Measurements from ENCODE around the gene CAMK1D.

DNA sequence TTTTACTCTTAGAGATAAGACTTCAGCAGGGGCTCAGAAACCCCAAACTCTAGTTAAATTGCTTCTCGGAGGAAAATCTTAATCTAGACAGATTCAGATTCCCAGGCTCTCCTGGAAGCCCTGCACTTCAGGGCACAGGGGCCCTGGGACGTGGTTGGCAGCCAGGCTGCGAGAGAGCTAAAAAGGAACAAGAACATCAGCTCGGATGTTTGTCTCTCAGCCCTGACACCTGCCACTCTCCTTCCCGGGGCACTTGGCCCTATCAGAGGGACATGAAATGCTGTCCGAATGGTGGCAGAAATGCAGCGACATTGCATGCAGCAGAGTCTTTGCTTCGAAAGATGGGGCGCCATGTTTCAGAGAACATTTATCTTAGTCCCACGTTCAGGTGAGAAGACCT lies 485.4 kb downstream of the CAMK1D start:
- no peak for TF ChIP-seq ZNF785 (tag by site-specific recombination; IDR thresholded peaks at IDR 0.05)
- TF ChIP-seq, protein P1, sequence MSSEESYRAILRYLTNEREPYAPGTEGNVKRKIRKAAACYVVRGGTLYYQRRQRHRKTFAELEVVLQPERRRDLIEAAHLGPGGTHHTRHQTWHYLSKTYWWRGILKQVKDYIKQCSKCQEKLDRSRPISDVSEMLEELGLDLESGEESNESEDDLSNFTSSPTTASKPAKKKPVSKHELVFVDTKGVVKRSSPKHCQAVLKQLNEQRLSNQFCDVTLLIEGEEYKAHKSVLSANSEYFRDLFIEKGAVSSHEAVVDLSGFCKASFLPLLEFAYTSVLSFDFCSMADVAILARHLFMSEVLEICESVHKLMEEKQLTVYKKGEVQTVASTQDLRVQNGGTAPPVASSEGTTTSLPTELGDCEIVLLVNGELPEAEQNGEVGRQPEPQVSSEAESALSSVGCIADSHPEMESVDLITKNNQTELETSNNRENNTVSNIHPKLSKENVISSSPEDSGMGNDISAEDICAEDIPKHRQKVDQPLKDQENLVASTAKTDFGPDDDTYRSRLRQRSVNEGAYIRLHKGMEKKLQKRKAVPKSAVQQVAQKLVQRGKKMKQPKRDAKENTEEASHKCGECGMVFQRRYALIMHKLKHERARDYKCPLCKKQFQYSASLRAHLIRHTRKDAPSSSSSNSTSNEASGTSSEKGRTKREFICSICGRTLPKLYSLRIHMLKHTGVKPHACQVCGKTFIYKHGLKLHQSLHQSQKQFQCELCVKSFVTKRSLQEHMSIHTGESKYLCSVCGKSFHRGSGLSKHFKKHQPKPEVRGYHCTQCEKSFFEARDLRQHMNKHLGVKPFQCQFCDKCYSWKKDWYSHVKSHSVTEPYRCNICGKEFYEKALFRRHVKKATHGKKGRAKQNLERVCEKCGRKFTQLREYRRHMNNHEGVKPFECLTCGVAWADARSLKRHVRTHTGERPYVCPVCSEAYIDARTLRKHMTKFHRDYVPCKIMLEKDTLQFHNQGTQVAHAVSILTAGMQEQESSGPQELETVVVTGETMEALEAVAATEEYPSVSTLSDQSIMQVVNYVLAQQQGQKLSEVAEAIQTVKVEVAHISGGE (tag by site-specific recombination; conservative IDR thresholded peaks at IDR 0.05; ENCODE audit: low read depth) = no peak
- no peak for TF ChIP-seq CTCF (tag by site-specific recombination; IDR thresholded peaks at IDR 0.05)
- TF ChIP-seq PRDM6 (tag by site-specific recombination; IDR thresholded peaks at IDR 0.05) = no peak
- no peak for TF ChIP-seq ZNF280D (tag by site-specific recombination; IDR thresholded peaks at IDR 0.05)
- no peak for TF ChIP-seq ZNF776 (tag by site-specific recombination; IDR thresholded peaks at IDR 0.05; ENCODE audit: borderline replicate concordance)
- TF ChIP-seq ZSCAN5A (tag by site-specific recombination; IDR thresholded peaks at IDR 0.05) = no peak
- TF ChIP-seq AEBP2 (tag by site-specific recombination; IDR thresholded peaks at IDR 0.05; ENCODE audit: borderline replicate concordance) = no peak
- no peak for TF ChIP-seq YY1 (tag by site-specific recombination; IDR thresholded peaks at IDR 0.05)
- no peak for TF ChIP-seq ZNF324 (tag by site-specific recombination; IDR thresholded peaks at IDR 0.05)
- no peak for TF ChIP-seq ZNF169 (tag by site-specific recombination; IDR thresholded peaks at IDR 0.05)
- TF ChIP-seq ZNF184 (tag by site-specific recombination; IDR thresholded peaks at IDR 0.05) = no peak
- TF ChIP-seq, protein P2, sequence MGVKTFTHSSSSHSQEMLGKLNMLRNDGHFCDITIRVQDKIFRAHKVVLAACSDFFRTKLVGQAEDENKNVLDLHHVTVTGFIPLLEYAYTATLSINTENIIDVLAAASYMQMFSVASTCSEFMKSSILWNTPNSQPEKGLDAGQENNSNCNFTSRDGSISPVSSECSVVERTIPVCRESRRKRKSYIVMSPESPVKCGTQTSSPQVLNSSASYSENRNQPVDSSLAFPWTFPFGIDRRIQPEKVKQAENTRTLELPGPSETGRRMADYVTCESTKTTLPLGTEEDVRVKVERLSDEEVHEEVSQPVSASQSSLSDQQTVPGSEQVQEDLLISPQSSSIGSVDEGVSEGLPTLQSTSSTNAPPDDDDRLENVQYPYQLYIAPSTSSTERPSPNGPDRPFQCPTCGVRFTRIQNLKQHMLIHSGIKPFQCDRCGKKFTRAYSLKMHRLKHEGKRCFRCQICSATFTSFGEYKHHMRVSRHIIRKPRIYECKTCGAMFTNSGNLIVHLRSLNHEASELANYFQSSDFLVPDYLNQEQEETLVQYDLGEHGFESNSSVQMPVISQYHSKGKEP (tag by site-specific recombination; IDR thresholded peaks at IDR 0.05) = no peak
- no peak for TF ChIP-seq ZNF114 (tag by site-specific recombination; IDR thresholded peaks at IDR 0.05)

All from HEK293 (cell line).